Uterus (tissue), 2 donors: ENCODE data around the gene INPP1.

Source experiments
- CTCF ChIP-seq, 4 experiments: fragments of 200-600 bp in 2 of 4; fragments of 450-650 bp in 2 of 4; sonication (generic) in 2 of 4; IDR thresholded peaks; one replicate each; pipeline ENCODE4 v1.5.1; 2016 to 2019; ENCODE audit warnings: antibody characterized with exemption in 4 of 4, mild to moderate bottlenecking in 2 of 4, moderate library complexity in 1 of 4
- POLR2A ChIP-seq, 2 donors: fragments of 450-650 bp; IDR thresholded peaks; one replicate each; pipeline ENCODE4 v1.6.1; 2016; ENCODE audit warnings: antibody characterized with exemption in 2 of 2, mild to moderate bottlenecking in 1 of 2, moderate library complexity in 1 of 2

GRCh38 chr2:190405070-190405469 lies 61.7 kb downstream of the INPP1 start:
- TF ChIP-seq POLR2A (IDR thresholded peaks at IDR 0.05) = no peak
- no peak for TF ChIP-seq CTCF (IDR thresholded peaks at IDR 0.05)
